GM12801 (cell line): ENCODE results near the gene LZTR1.

Experiments
- CTCF ChIP-seq: IDR thresholded peaks from one replicate; pipeline ENCODE4 v1.5.1; 2011; ENCODE audit warnings: control low read depth; ENCODE audit not compliant: insufficient read length; ENCODE audit errors: extremely low read depth

LZTR1 gene

DNA sequence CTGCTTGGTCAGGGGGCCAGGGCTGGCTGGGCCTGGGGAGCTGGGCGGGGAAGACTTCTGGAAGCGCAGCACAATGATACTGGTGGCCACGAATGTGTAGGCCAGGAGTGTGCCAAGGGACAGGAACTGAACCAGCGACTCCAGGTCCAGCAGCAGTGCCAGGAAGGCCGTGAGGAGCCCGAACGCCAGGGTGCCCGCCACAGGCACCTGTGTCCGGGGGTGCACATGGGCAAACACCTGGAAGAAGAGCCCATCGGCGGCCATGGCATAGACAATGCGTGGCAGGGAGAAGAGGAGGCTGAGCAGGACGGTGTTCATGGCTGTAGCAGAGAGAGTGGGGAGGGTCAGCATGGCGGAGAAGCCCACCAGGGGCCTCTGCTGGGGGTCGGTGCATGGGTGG lies 47.9 kb downstream of the LZTR1 start:
- TF ChIP-seq CTCF: no peak

DNA sequence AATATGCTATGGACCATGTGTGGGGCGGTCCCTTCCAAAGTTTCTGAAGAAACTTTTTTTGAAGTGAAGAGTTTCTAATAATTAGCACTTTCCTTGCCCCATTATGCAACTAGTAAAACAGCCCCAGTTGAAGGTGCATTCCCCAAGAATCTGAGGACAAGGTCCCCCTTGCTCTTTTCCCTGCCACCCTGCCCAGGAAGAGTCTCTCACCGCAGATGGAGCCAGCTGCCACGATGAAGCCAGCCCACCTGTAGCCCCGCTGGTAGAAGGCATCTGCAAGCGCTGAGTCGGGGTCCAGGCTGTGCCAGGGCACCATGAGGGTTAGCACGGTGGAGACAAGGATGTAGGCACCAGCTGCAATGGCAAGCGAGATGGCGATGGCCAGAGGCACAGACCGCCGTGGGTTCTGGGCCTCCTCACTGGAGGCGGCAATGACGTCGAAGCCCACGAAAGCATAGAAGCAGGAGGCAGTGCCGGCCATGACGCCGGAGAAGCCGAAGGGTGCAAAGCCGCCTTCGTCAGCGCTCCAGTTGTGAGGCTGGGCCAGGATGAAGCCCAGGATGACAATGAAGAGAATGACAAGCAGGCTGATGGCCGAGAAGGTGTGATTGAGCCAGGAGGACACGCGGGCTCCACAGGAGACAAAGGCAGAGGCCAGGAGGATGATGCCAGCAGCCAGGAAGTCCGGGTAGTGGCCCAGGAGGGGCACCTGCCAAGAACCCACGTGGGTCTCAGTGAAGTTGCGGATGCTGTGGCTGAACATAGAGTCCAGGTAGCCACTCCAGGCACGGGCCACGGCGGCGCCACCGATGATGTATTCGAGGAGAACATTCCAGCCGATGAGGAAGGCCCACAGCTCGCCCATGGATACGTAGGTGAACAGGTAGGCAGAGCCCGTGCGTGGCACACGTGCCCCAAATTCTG lies 48.8 kb downstream of the LZTR1 start:
- TF ChIP-seq CTCF: no peak

DNA sequence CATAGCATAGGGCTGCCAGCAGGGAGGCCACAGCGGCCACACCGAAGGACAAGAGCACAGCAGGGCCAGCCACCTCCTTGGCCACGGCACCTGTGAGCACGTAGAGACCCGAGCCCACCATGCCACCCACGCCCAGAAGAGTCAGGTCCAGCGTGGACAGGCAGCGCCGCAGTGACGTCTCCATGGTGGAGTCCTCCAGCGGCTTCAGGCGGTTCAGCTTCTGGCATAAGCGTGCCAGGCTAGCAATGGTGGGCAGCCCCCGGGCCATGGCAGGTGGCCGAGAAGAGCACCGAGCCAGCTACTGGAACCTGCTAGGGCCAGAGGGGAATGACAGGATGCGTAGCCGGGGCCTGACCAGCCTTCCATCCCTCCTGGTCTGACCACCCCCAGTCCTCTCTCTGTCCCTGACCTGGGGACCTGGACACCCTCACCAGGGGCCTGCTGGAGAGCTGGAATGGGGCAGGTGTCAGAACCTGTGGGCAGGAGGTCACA lies 49.5 kb downstream of the LZTR1 start:
- TF ChIP-seq CTCF: no peak

- no peak for TF ChIP-seq CTCF
Measured at GRCh38 chr22:21032037-21032867, 50.2 kb downstream of the LZTR1 start, which contains the start of gene SLC7A4. SLC7A4 (minus strand) TSS chr22:21032561; CDS start chr22:21031812, 749 bp downstream.

- TF ChIP-seq CTCF: no peak
Measured at GRCh38 chr22:21032868-21033688, 51.0 kb downstream of the LZTR1 start.

DNA sequence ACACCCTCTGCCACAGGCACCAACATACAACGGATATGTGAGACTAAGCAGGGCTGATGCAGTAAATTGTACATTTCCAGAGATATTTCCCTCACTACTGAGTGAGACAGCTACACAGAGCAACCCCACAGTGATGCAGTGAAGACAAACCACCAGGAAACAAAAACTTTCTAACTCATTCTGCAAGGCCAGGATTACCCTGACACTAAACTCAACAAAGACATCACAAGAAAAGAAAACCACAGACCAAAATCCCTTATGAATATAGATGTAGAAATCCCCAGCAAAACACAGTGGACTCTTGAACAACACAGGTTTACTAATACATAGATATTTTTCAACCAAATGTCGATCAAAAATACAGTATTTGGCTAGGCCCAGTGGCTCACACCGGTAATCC lies 51.8 kb downstream of the LZTR1 start:
- TF ChIP-seq CTCF: no peak
